Cardiac fibroblast (primary cell): Measurements from ENCODE around the gene AP4S1.
"Not testable (repeated sequence)": the region's sequence is repeated elsewhere in the genome, so short reads cannot be mapped to it uniquely, and the experiment has no call there.

Experiments
- DNase-seq, 2 donors: peaks; one replicate each; pipeline versions ENCODE4 v3.0.0 to v3.0.0-alpha.2; 2010; ENCODE audit warnings: low read depth in 2 of 2
- H3K4me3 ChIP-seq, 2 donors: replicated peaks in 1 of 2; 1 replicate in 1 of 2; 2 replicates in 1 of 2; pipeline ENCODE4 v1.5.1; 2011; ENCODE audit warnings: low read depth in 2 of 2, low read length in 2 of 2, mild to moderate bottlenecking in 2 of 2, moderate library complexity in 1 of 2
- TF ChIP-seq, protein P1 (sequence below): IDR thresholded peaks from one replicate; pipeline ENCODE4 v1.5.1; 2011; ENCODE audit warnings: low read depth, mild to moderate bottlenecking, low read length, inconsistent platforms

Gene AP4S1

DNA sequence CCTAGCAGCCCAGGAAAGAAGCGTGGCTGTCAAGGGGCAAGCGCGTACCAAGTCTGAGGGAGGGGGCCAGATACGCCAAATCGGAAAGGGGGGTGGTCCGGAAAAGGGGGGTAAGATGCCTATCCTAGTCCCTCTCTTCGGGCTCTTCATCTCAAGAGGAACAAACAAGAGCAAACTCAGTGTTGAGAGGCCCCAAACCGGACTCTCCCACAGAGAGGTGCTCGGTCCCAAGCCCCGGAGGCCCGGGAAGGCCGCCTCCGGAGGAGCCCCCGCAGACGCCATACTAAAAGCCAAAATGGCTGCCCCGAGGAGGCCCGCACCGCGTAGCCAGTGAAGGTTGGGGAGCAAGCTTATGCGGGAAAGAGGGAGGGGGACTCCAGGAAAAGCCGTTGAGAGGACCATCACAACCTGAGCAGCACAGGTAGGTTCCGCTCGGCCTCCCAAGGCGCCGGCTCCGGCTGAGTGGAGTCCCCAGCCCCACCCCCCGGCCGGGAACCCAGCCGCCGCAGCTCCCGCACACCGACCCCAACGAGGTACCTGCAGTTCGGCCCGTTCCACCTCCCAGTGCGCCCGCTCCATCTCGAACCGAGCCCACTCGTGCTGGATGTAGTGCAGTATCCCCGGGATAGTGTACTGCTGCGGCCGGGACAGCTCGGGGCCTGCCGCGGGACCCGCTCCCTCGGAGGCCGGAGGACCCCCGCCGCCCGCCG is at the start of gene AP4S1:
Gene AP4S1, plus strand, starts transcription at position 283 of the 710 bp plus-strand sequence. CDS start 40,548 bp downstream, outside the sequence.
- DNase-seq, result no peak
- TF ChIP-seq, protein P1, sequence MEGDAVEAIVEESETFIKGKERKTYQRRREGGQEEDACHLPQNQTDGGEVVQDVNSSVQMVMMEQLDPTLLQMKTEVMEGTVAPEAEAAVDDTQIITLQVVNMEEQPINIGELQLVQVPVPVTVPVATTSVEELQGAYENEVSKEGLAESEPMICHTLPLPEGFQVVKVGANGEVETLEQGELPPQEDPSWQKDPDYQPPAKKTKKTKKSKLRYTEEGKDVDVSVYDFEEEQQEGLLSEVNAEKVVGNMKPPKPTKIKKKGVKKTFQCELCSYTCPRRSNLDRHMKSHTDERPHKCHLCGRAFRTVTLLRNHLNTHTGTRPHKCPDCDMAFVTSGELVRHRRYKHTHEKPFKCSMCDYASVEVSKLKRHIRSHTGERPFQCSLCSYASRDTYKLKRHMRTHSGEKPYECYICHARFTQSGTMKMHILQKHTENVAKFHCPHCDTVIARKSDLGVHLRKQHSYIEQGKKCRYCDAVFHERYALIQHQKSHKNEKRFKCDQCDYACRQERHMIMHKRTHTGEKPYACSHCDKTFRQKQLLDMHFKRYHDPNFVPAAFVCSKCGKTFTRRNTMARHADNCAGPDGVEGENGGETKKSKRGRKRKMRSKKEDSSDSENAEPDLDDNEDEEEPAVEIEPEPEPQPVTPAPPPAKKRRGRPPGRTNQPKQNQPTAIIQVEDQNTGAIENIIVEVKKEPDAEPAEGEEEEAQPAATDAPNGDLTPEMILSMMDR, result no peak
- H3K4me3 ChIP-seq, result peak within 1 kb of the TSS; percentile 95 to 97

- TF ChIP-seq, protein P1, result no peak
- DNase-seq, result no peak
- H3K4me3 ChIP-seq, result no peak overlapping the region
Observed at GRCh38 chr14:30977752-30978151, 47.7 kb upstream of the AP4S1 start.

GRCh38 chr14:30980106-30980704 is 45.2 kb upstream of the AP4S1 start:
- TF ChIP-seq, protein P1, result peak; percentile 49
- not testable (repeated sequence) for H3K4me3 ChIP-seq
- DNase-seq, result peak; percentile 86 to 89

DNA sequence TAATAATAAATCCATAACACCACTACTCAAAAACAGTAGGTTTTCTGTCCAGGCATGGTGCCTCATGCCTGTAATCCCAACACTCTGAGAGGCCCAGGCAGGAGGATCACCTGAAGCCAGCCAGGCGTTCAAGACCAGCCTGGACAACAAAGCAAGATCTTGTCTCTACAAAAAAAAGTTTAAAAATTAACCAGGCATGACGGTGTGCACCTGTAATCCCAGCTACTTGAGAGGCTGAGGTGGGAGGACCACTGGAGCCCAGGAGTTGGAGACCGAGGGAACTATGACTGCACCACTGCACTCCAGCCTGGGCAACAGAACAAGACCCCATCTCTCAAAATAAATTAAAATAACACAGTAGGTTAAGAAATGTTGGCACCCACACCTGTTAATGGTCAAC is 44.5 kb upstream of the AP4S1 start:
- TF ChIP-seq, protein P1, result no peak
- DNase-seq, result no peak
- no peak overlapping the region for H3K4me3 ChIP-seq

DNA sequence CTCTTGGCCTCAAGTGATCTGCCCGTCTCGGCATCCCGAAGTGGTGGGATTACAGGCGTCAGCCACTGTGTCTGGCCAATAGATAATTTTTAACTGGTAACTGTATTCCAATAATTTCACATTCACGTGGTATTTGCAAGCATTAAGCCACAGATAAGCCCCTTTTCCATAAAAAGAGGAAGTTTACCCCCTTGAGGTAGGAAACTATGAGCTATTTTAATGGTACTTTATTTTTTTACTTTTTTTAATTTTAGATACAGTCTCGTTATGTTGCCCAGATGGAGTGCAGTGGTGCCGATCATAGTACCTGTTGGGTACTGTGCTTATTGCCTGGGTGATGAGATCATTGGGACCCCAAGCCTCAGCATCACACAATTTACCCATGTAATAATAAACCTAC is 42.9 kb upstream of the AP4S1 start:
- no peak for DNase-seq
- no peak overlapping the region for H3K4me3 ChIP-seq
- TF ChIP-seq, protein P1, result no peak

GRCh38 chr14:30983858-30984257 is 41.6 kb upstream of the AP4S1 start:
- TF ChIP-seq, protein P1, result no peak

DNA sequence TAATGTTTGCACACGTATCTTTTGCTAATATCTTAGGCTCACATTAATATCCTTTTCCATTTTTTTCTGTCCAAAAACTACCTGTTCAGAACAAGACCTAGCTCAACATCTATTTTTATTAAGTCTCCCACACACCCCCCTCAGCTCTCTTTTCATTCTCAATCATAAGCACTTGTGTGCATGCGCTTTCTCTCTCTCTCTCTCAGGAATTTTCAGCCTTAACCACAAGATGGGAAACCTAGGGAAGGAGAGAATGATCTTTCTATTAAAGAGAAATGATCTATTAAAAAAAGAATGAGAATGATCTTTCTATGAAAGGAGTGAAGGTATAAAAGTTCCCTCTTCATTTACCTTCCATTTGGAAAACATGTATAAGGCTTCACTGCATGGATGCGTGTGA is 39.7 kb upstream of the AP4S1 start:
- DNase-seq, result no peak
- H3K4me3 ChIP-seq, result no peak overlapping the region
- TF ChIP-seq, protein P1, result no peak

More at GRCh38 chr14:30983858-30984257, 41.6 kb upstream of the AP4S1 start:
- DNase-seq, result no peak
- no peak overlapping the region for H3K4me3 ChIP-seq
